ENCODE measurements around the gene PAWR.
A peak's percentile ranks its signal among the peaks of the same experiment; 100 is the strongest.

PAWR gene, protein sequence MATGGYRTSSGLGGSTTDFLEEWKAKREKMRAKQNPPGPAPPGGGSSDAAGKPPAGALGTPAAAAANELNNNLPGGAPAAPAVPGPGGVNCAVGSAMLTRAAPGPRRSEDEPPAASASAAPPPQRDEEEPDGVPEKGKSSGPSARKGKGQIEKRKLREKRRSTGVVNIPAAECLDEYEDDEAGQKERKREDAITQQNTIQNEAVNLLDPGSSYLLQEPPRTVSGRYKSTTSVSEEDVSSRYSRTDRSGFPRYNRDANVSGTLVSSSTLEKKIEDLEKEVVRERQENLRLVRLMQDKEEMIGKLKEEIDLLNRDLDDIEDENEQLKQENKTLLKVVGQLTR

DNA sequence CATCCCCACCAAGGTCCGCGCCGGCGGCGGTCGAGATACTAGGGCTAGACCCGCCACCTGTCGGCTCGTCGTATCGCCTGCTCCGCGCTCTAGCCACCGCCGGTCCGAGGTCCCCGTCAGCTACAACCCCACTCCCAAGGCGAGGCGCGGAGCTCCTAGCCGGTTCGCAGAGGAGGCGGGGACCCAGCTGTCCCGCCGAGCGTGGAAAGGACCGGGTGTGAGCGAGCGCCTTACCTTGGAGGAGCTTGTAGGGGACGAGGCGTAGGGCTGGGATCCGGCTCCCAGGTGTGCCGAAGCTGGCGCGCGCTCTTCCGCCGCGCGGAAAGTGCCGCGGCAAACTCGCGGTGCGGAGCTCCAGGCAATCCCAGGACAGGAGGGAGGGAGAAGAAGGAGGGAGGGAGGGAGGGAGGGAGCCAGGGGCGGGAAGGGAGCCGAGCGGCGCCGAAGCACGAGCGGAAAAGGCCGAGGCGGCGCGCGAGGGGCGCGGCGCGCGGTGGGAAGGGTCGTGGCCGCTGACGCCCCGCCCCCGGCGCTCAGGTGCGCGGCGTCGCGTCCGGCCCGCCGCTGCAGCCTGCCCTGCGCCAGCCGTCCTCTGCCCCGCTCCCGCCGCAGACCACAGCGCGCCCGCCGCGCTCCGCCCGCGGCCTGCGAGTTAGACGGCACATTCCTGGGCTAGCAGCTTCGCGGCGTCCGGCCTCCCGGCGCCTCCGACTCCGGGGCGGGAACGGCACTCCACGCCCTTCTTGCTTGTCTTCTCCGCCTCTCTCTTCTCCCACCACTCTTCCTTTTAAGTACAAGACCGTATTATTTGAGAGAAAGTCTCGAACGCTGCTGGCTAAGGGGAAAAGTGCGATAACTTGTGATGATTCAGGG lies at the start of gene PAWR:
PAWR (minus strand) TSS at position 327 of the 873 bp plus-strand sequence. CDS start 720 bp downstream, outside the sequence.
- DNase-seq (ENCODE audit: low read depth in 3 of 3): peak in 1 of 3 experiments; percentile 2

DNA sequence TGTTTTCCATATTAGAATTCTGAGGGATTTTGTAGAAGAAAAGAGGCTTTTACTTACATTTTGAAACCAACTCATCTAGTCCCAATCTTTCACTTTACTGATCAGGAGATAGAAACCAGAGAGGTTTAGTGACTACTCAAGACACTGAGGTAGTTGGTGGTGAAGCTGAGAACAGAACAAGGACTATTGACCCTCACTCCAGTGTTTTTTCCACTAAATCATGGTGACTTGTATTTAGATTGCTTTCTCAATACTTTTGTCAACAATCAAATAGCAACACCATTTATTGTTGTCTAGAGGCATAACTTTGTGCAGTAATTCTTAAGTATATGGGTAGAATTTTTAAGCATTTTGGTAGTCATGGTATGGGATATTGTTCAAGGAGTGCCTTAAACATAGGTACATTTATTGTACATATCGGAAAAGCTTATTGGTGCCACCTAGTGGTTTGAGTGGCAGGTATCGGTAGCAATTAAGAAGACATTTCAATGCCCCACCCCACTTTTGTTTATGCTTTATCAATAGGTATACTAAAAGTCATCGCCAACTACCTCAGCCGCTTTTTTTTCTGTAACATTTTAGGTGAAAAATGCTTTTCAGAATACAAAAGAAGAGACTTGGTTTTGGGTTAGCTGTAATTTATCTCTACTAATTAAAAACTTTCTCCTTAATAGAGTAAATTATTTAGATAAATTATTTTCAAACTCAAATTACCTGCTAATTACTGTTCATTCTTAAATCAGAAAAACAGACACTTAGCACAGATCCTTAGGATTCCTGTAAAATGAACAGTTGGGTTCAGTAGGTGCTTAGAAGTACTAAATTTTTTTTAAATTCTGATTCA lies 47.3 kb upstream of the PAWR start:
- no peak for DNase-seq (ENCODE audit: low read depth in 3 of 3)

DNA sequence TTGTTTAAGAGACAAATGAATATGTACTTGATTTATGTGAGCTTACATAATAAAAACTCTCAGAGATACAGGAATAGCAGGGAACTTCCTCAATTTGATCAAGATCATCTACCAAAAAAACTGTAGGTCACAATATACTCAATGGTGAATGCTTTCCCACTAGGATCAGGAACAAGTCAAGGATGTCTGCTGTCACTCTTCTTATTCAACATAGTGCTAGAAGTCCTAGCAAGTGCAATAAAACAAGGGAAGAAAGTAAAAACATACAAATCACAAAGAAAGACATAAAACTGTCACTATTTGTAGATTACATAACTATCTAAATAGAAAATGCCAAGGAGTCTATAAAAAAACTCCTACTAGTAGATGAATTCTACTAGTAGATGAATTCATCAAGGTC lies 41.9 kb upstream of the PAWR start:
- DNase-seq (ENCODE audit: low read depth in 3 of 3): no peak

DNA sequence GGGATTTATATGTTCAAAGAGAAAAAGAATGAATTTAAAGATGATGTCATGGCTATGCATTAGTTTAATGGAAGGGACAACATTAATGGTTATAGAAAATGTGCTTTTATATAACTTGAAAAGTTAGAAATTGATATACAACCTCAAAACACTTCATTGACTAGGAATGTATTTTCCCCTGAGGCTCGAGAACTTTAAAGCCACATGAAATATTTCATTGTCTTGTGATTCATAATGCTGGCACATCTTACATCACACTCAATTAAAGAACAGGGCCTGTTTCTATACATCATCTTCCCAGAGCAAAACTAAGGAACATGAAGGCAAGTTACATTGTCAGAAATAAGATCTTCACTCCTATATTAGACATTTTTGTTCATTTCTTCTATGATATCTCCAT lies 35.2 kb upstream of the PAWR start:
- DNase-seq (ENCODE audit: low read depth in 3 of 3): no peak

DNA sequence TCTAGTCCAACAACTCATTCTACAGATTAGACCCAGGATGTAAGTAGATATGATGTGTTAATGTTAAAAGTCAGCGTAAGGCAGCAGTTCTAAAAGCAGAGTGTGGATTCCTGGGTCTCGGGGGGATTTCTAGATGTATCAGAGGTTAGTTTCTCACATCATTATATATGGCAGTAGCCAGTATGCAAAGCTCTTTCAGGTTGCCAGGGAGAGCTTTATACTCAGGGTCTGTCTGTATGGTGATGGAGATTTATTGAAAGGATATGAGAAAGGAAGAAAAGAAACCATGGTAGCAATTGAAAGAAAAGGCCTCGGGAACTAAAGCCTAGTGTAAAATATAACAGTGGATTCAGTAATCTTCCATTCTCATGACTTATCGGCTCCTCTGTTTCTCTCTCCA lies 26.2 kb upstream of the PAWR start:
- DNase-seq (ENCODE audit: low read depth in 3 of 3): no peak

DNA sequence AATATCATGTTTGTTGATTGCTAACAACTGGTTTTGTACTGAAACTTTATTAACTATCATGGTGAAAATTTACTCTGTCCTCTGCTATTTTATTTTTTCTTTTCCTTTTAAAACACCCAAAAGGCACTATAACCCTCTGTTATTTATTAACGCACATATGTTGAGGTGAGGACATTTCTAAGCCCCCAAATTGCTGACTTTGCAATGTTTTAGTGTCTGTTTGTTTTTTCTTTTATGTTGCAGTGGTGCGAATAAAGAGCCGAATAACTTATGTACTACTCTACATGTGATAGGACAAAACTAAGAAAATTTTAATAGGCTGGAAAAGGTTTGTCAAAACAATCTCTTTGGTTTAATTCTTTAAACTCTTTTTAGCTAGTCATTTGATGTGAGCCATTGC lies 24.5 kb upstream of the PAWR start:
- DNase-seq (ENCODE audit: low read depth in 3 of 3): no peak

DNA sequence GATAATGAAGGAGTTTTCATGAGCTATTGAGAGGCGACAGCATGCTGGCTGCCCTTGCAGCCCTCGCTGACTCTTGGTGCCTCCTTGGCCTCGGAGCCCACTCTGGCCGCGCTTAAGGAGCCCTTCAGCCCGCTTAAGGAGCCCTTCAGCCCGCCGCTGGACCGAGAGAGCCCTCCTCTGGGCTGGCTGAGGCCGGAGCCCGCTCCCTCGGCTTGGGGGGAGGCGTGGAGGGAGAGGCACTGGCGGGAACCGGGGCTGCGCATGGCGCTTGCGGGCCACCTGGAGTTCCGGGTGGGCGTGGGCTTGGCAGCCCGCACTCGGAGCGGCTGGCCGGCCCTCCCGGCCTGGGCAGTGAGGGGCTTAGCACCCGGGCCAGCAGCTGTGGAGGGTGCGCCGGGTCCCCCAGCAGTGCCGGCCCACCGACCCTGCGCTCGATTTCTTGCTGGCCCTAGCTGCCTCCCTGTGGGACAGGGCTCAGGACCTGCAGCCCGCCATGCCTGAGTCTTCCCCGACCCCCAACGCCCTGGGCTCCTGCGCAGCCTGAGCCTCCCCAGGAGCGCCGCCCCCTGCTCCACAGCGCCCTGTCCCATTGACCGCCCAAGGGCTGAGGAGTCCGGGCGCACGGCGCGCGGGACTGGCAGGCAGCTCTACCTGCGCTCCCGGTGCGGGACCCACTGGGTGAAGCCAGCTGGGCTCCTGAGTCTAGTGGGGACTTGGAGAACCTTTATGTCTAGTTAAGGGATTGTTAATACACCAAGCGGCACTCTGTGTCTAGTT lies 20.1 kb upstream of the PAWR start:
- no peak for DNase-seq (ENCODE audit: low read depth in 3 of 3)

DNA sequence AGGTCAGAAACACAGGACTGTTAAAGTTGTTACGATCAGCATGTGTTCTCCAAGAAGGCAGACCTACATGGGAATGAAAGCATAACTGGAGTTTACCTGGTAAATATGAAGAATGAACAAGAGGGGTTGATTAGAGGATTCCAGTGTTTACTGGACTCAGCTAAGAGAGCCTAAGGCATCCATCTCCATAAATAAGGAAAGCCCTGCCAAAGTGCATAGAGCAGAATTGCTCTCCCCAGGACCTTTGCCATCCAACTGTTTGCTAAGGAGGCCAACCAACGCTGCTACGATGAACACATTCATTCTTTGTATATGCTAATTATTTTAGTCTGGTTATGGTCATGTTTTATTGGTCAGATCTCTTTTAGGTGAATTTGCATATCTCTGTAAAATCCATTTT lies 17.1 kb upstream of the PAWR start:
- DNase-seq (ENCODE audit: low read depth in 3 of 3): no peak

DNA sequence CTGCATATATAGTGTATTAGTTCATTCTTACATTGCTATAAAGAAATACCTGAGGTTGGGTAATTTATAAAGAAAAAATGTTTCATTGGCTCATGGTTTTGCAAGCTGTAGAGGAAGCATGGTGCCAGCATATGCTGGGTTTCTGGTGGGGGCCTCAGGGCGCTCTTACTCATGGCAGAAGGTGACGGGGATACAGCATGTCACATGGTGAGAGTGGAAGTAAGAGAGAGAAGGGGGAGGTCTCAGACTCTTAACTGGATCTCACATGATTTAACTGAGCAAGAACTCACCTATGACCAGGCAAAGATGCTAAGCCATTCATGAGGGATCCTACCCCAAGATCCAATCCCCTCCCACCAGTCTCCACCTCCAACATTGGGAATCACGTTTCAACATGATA lies 15.9 kb upstream of the PAWR start:
- no peak for DNase-seq (ENCODE audit: low read depth in 3 of 3)

DNA sequence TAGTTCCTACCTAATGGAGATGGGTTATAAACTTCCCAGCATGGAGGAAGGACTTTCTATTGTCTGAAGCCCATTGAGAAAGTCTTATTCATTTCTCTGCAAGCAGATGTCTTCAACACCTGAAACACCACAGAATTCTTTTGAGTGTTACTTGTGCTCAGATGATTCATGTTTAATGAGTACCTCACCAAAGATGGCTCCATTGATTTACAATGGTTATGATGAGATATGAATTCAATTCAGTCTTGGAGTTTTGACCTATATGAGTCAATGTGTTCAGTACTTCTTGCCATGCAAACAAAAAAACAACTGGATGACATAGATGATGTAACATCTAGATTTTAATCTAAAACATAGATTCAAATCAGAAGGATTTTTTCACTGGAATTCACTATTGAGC lies 15.4 kb upstream of the PAWR start:
- no peak for DNase-seq (ENCODE audit: low read depth in 3 of 3)

DNA sequence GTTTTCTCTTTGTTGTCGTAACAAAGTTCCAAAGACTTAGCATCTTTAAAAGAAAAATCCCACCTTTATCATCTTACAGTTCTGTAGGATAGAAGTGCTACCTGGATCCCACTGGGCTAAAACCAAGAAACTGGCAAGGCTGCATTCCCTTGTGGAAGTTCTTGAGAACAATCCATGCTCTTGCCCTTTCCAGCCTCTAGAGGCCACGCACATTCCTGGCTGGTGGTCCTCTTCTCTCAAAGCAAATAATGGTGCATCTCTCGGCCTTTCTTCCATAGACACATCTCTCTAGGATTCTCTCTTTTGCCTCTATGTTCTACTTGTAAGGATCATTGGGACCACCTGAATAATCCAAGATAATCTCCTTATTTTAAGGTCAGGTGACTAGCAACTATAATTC lies 8.2 kb upstream of the PAWR start:
- DNase-seq (ENCODE audit: low read depth in 3 of 3): no peak

DNA sequence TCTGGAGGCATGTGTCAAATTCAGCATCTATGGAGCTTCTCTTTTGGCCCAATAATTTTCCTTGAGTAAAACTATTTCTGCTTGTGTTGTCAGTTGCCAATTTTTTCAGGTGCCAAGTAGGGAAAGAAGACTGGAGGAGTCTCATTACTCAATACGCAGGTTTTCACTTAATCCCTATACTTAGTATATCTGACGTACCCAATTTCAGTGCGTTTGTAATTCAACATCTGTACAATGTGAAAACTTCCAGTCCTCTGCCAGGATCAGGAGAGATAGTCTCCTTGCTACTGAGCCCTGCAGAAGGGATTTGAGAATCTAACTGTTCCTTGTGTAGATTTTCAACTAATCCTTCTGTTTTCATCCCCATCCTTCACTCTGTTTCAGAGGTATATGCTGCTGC lies 5.7 kb upstream of the PAWR start:
- DNase-seq (ENCODE audit: low read depth in 3 of 3): no peak

DNA sequence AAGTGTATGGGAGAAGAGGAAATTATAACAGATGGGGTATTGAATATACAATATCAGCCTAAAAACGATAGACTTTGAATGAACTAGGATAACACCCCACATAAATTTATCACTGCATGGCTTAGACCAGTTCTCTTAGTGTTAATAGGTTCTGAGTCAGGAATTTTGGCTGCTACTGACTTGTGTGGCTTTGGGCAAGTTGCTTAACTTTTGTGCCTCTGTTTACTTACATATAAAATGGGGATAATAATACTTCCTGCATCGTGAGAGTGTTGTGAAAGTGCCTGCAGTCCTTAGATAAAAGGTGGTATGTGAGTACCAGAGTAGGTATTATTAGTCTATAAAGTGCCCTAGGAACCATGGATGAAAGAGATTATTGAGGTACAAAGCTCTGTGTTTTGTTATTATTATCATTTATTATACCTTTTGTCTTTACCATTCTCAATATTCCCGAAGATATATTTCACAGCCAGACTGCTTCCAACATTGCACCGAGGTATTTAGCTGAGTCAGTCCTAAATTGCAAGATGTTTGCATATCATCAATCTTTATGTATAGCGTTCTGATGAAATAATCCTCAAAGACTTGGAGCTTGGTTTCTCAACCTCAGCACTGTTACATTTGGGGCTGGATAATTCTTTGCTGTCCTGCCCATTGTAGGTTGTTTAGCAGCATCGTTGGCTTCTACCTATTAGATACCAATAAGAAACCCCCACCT lies 2.3 kb upstream of the PAWR start:
- no peak for DNase-seq (ENCODE audit: low read depth in 3 of 3)

DNA sequence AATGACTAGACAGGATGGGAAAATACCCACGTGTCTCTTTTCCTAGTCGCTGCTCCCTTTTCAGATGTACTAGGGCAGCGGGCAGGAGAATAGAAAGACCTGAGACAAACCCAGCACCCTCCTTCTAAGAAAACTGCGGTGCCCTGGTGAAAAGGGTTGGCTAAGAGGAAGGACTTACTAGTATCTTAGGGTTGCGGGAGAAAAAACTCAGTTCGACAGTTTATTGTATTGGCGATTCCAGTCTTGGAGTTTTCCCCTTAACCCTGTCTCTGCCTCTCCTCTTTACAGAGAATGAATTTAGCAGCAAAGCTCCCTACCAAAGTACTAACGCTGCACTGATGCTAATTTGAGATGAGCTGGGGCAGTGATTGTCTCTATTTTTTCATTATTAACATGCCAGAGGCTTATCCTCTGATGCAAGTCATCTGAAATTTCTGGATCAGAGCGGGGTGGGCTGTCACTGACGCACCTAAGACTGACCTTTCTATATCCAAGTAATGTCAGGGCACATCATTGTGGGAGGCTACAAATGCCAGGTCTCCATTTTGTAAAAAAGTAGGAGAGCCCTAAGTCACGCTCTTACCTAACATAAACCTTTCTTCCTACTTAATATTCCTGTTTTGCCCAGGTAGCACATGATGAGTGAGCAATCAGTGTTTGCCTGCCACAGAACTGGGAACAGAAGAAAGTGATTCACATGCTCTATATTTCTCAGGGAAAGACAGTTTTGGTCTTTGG lies 916 bp upstream of the PAWR start:
- no peak for DNase-seq (ENCODE audit: low read depth in 3 of 3)

DNA sequence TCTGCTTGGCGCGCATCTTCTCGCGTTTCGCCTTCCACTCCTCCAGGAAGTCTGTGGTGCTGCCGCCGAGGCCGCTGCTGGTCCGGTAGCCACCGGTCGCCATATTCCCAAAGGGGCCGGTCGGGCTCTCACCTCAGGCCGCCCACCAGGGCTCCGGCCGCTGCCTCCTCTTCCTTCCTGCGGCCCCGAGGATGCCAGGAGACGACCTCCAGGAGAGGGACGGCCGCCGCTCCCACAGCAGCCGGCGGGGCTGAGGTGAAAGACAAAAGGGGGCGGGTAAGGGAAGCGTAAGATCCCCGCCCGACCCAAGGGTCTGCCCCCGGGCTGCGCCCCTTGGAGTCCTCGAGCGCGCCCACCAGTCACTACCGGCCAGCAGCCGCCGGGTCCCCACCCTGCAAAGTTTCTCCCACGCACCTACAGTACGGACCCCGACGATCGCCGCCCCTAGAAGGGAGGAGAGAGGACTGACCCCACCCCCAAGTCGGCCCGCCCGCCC lies 574 bp downstream of the PAWR start:
- DNase-seq (ENCODE audit: low read depth in 3 of 3): no peak

DNA sequence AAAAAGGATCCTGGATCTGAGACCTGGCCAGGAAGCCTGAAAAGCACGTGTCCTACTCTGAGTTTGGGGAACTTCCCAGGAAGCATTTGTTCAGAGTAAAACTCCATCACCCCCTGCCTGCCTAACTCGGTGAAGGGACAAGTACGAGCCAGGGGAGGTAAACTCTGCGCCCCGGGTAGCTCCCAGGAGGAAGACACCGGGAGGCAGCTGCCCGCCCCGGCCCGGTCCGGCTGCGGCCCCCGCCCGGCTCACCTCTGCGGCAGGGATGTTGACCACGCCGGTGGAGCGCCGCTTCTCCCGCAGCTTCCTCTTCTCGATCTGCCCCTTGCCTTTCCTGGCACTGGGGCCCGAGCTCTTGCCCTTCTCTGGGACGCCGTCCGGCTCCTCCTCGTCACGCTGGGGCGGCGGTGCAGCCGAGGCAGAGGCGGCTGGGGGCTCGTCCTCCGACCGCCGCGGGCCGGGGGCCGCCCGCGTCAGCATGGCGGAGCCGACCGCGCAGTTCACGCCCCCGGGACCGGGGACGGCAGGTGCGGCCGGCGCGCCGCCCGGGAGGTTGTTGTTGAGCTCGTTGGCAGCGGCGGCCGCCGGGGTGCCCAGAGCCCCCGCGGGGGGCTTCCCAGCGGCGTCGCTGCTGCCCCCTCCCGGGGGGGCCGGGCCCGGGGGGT lies 1.2 kb downstream of the PAWR start:
- DNase-seq (ENCODE audit: low read depth in 3 of 3): peak in 1 of 3 experiments; percentile 1

DNA sequence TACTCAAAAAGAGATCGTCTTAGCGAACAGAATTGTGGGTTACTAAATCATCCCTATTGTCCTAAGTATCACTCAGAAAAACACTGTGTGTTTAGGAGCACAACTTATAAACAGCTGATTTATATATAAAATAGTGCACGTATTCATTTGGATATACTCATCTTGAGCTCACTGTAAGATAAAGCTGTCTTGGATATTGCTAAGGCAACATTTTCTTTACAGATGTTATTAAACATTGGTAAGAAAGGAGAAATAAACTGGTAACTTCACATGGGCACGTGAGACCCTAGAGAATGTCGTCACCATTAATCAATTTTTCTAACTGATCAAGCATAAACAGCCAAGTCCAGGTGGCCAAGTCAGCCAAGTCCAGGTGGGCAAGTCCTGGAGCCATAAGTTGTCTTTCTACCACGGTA lies 1.7 kb downstream of the PAWR start:
- no peak for DNase-seq (ENCODE audit: low read depth in 3 of 3)

DNA sequence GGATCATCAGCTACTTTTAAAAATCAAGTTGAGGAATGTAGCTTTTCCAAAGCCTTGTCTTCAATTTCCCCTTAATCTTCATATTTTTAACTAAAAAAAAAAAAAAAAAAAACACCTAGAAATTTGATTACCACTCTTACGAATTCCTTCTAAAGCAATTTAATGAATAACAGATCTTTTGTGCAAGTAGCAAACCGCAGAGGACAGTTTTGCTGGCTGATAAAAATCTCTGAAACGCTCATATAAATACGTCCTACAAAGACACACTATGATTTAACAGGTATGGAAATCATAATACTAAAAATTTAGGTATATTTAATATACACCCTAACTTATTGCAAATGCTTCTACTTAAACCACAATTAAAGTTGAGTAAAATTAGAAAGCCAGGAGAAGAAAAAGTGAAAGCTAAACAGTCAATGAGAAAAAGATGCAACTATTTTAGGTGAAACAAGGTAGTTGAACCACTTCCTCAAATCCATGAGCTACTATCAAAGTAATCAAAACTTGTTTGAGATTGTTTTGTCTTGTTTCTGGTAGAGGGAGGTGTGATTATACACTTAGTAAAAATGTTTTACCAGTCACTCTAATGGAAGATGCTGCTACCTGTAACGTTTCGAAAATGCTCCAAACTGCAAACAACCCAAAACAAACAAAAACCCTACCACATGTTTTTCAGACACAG lies 2.2 kb downstream of the PAWR start:
- no peak for DNase-seq (ENCODE audit: low read depth in 3 of 3)
